DOHH2 (cell line): ENCODE measurements around the gene SH3PXD2A.
"Not testable (repeated sequence)": the region's sequence is repeated elsewhere in the genome, so short reads cannot be mapped to it uniquely, and the experiment has no call there.

Experiments used
- H3F3A ChIP-seq: fragments of 200-600 bp; sonication (generic), shearing (Covaris generic); 2 replicates; pipeline ENCODE4 v1.6.0; 2016; ENCODE audit warnings: antibody characterized with exemption, mild to moderate bottlenecking; ENCODE audit not compliant: control insufficient read depth, insufficient read depth
- H3K27ac ChIP-seq: fragments of 200-600 bp; sonication (generic); 2 replicates; pipeline ENCODE4 v1.5.1; 2014; ENCODE audit warnings: low read depth, mild to moderate bottlenecking, low read length, moderate library complexity
- H3K27me3 ChIP-seq: fragments of 200-600 bp; sonication (generic); 2 replicates; pipeline ENCODE4 v1.6.1; 2014; ENCODE audit warnings: mild to moderate bottlenecking, low read length, mixed read lengths; ENCODE audit not compliant: control insufficient read depth
- H3K36me3 ChIP-seq: fragments of 200-600 bp; sonication (generic); 2 replicates; pipeline ENCODE4 v1.6.1; 2014; ENCODE audit warnings: mild to moderate bottlenecking, low read length, moderate library complexity, mixed read lengths; ENCODE audit not compliant: control insufficient read depth
- H3K4me1 ChIP-seq: fragments of 200-600 bp; sonication (generic); 2 replicates; pipeline ENCODE4 v1.6.1; 2014; ENCODE audit warnings: mild to moderate bottlenecking, low read length, mixed read lengths; ENCODE audit not compliant: control insufficient read depth
- H3K4me2 ChIP-seq: fragments of 200-600 bp; sonication (generic); 2 replicates; pipeline ENCODE4 v1.6.0; 2014; ENCODE audit warnings: mild to moderate bottlenecking, low read length, moderate library complexity
- H3K4me3 ChIP-seq: fragments of 200-600 bp; sonication (generic); 2 replicates; pipeline ENCODE4 v1.5.1; 2014; ENCODE audit warnings: mild to moderate bottlenecking, low read length, mixed read lengths
- H3K79me2 ChIP-seq: fragments of 200-600 bp; sonication (generic); 2 replicates; pipeline ENCODE4 v1.6.1; 2014; ENCODE audit warnings: mild to moderate bottlenecking, low read length, mixed read lengths; ENCODE audit not compliant: control insufficient read depth
- H3K9me2 ChIP-seq: fragments of 200-600 bp; sonication (generic); replicated peaks from 2 replicates; pipeline ENCODE4 v1.6.1; 2014; ENCODE audit warnings: mild to moderate bottlenecking, low read length, mixed read lengths; ENCODE audit not compliant: control insufficient read depth
- H3K9me3 ChIP-seq: fragments of 200-600 bp; sonication (generic); 2 replicates; pipeline ENCODE4 v1.6.1; 2014; ENCODE audit warnings: antibody characterized with exemption, low read length, mixed read lengths; ENCODE audit not compliant: control insufficient read depth, insufficient read depth
- H4K20me1 ChIP-seq: fragments of 200-600 bp; sonication (generic); 2 replicates; pipeline ENCODE4 v1.6.0; 2014; ENCODE audit warnings: low read depth, mild to moderate bottlenecking, antibody characterized with exemption, low read length, moderate library complexity; ENCODE audit not compliant: control insufficient read depth, insufficient read depth
- EZH2phosphoT487 ChIP-seq: fragments of 200-600 bp; sonication (generic); IDR thresholded peaks from 2 replicates; pipeline ENCODE4 v1.6.1; 2017; ENCODE audit warnings: borderline replicate concordance, mild to moderate bottlenecking, antibody characterized with exemption, low read length, moderate library complexity, mixed read lengths
- TF ChIP-seq, protein P1 (sequence below): fragments of 200-600 bp; sonication (generic); IDR thresholded peaks from one replicate; pipeline ENCODE4 v1.5.1; 2014; ENCODE audit warnings: antibody characterized with exemption, mild to moderate bottlenecking, low read depth, low read length; ENCODE audit not compliant: poor library complexity, severe bottlenecking

SH3PXD2A gene

DNA sequence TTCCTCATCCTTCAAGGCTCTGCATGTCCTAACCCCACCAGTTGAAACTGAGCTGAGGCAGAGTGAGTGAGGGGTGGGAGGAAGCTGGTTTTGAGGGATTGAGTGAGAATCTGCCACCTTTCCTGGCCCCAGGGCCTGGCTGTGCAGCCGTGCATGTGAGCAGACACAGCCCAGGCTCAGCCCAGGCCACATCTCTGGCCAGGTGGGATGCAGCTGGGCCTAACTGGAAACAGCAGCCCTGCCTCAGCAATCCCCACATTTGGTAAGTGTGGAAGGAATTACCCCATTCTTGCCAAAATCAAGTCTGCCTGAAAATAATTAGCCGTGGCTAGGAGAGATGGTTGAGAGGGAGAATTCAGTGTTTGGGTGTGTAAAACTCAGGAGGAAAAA is 245.3 kb downstream of the SH3PXD2A start:
- no peaks in the 10 kb centered on the region for H3K9me3 ChIP-seq
- no peaks in the 10 kb centered on the region for H3F3A ChIP-seq
- no peaks in the 10 kb centered on the region for H3K27me3 ChIP-seq
- H3K4me2 ChIP-seq, result no peak overlapping the region
- H3K27ac ChIP-seq, result no peak overlapping the region
- no peak for TF ChIP-seq EZH2phosphoT487
- TF ChIP-seq, protein P1, sequence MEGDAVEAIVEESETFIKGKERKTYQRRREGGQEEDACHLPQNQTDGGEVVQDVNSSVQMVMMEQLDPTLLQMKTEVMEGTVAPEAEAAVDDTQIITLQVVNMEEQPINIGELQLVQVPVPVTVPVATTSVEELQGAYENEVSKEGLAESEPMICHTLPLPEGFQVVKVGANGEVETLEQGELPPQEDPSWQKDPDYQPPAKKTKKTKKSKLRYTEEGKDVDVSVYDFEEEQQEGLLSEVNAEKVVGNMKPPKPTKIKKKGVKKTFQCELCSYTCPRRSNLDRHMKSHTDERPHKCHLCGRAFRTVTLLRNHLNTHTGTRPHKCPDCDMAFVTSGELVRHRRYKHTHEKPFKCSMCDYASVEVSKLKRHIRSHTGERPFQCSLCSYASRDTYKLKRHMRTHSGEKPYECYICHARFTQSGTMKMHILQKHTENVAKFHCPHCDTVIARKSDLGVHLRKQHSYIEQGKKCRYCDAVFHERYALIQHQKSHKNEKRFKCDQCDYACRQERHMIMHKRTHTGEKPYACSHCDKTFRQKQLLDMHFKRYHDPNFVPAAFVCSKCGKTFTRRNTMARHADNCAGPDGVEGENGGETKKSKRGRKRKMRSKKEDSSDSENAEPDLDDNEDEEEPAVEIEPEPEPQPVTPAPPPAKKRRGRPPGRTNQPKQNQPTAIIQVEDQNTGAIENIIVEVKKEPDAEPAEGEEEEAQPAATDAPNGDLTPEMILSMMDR, result no peak
- no peaks in the 10 kb centered on the region for H4K20me1 ChIP-seq
- no peaks in the 10 kb centered on the region for H3K4me1 ChIP-seq
- no peaks in the 10 kb centered on the region for H3K36me3 ChIP-seq
- H3K4me3 ChIP-seq, result no peak overlapping the region
- H3K9me2 ChIP-seq, result no peaks in the 10 kb centered on the region
- H3K79me2 ChIP-seq, result no peaks in the 10 kb centered on the region

DNA sequence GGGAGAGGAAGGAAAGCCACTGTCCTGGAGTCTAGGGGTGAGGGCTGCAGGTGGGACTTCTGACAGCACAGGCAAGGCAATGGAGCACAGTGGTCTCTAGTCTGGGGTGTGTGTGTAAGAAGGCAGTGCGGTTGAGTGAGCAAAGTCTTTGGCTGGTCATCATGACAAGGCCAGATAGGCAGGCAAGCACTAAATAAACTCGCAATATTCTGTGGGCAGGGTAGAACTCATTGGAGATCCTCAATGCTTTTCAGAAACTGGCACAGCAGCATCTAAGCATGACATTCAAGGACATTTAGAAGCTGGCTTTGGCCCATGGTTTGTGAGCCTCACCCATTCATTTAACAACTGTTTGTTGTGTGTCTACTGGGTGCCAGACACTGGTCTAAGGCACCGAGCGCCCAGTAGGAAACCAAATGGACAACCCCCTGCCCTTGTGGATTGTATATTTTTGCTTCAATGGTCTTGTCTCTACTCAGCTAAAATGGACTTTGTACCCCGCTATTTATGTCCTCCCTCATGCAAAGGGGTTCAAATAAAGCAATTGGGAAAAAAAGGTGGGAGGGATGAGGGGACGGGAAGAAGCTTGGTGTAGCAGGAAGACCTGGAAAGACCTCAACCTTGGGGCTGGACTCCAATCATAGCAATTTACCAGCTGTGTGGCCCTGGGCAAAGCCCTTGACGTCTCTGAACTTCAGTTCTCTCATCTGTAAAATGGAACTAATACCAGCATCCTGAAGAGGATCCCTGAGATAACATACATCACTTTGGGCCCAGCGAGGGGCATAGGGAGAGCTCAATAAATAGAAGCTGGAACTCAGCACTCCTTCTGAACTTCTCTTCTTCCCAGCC is 245.9 kb downstream of the SH3PXD2A start:
- no peaks in the 10 kb centered on the region for H3K79me2 ChIP-seq
- TF ChIP-seq, protein P1, result no peak
- TF ChIP-seq EZH2phosphoT487, result no peak
- no peak overlapping the region for H3K27ac ChIP-seq
- no peaks in the 10 kb centered on the region for H3K4me1 ChIP-seq
- no peaks in the 10 kb centered on the region for H3K9me3 ChIP-seq
- H3K9me2 ChIP-seq, result no peaks in the 10 kb centered on the region
- no peaks in the 10 kb centered on the region for H3K36me3 ChIP-seq
- no peak overlapping the region for H3K4me2 ChIP-seq
- H3K4me3 ChIP-seq, result no peak overlapping the region
- H3K27me3 ChIP-seq, result no peaks in the 10 kb centered on the region
- no peaks in the 10 kb centered on the region for H3F3A ChIP-seq
- H4K20me1 ChIP-seq, result no peaks in the 10 kb centered on the region

DNA sequence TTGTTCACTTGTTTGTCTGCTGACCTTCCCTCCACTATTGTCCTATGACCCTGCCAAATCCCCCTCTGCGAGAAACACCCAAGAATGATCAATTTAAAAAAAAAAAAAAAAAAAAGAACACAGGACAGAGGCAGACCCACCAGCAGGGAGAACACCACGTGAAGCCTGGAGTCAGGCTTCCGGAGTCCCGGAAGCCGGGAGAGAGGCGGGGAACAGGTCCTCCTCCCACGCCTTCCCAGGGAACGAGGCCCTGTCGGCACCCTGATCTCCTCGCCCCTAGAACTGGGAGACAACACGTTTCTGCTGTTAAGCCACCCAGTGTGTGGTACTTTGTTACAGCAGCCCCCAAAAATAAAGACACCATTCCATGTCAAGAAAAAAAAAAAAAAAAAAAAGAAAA is 247.3 kb downstream of the SH3PXD2A start:
- H3K27me3 ChIP-seq, H3K79me2 ChIP-seq, H3K36me3 ChIP-seq: not testable (repeated sequence)

DNA sequence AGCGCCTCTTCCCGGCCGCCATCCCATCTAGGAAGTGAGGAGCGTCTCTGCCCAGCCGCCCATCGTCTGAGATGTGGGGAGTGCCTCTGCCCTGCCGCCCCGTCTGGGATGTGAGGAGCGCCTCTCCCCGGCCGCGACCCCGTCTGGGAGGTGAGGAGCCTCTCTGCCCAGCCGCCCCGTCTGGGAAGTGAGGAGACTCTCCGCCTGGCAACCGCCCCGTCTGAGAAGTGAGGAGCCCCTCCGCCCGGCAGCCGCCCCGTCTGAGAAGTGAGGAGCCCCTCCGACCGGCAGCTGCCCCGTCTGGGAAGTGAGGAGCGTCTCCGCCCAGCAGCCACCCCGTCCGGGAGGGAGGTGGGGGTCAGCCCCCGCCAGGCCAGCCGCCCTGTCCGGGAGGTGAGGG is 248.3 kb downstream of the SH3PXD2A start:
- H3K36me3 ChIP-seq, H3K4me3 ChIP-seq, H3K4me2 ChIP-seq, H3K9me3 ChIP-seq, H4K20me1 ChIP-seq, H3K4me1 ChIP-seq, H3K27me3 ChIP-seq, H3K9me2 ChIP-seq, H3K79me2 ChIP-seq, H3K27ac ChIP-seq, H3F3A ChIP-seq: not testable (repeated sequence)

More for the DNA sequence above, 247.3 kb downstream of the SH3PXD2A start:
- H3F3A ChIP-seq, H4K20me1 ChIP-seq, H3K9me2 ChIP-seq, H3K4me2 ChIP-seq, H3K27ac ChIP-seq, H3K9me3 ChIP-seq, H3K4me3 ChIP-seq, H3K4me1 ChIP-seq: not testable (repeated sequence)

DNA sequence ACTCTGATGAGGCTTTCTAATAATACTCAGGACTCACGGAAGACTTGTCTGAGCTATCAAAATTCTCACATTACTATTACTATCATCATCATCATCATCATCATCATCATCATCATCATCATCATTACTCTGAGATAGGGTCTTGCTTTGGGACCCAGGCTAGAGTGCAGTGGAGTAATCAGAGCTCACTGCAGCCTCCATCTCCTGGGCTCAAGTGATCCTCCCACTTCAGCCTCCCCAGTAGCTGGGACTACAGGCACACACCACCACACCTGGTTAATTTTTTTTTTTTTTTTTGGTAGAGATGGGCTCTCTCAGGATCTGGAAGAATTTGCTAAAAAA is 249.3 kb downstream of the SH3PXD2A start:
- H3K79me2 ChIP-seq, H4K20me1 ChIP-seq, H3K4me1 ChIP-seq, H3K27ac ChIP-seq, H3F3A ChIP-seq, H3K27me3 ChIP-seq, H3K9me3 ChIP-seq, H3K36me3 ChIP-seq, H3K4me3 ChIP-seq, H3K9me2 ChIP-seq, H3K4me2 ChIP-seq: not testable (repeated sequence)
